Femur (tissue), 1 donor: Measurements from ENCODE around the gene PRDM7.
"Not testable (repeated sequence)": the region's sequence is repeated elsewhere in the genome, so short reads cannot be mapped to it uniquely, and the experiment has no call there.

Experiments used
- DNase-seq: peaks from one replicate; pipeline ENCODE4 v3.0.0-alpha.2; 2017

Gene PRDM7

DNA sequence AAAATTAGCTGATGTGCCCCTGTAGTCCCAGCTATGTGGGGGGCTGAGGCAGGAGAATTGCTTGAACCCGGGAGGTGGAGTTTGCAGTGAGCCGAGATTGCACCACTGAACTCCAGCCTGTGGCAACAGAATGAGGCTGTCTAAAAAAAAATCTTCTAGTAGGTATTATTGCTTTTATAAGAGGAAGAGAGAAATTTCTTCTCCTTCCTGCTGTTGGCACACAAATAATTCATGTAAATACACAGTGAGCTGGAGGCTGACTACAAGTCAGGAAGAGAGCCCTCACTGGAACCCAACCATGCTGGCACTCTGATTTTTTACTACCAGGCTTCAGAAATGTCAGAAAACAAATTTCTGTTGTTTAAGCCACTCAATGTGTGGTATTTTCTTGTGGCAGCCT lies 6.7 kb downstream of the PRDM7 start:
- DNase-seq = no peak

DNA sequence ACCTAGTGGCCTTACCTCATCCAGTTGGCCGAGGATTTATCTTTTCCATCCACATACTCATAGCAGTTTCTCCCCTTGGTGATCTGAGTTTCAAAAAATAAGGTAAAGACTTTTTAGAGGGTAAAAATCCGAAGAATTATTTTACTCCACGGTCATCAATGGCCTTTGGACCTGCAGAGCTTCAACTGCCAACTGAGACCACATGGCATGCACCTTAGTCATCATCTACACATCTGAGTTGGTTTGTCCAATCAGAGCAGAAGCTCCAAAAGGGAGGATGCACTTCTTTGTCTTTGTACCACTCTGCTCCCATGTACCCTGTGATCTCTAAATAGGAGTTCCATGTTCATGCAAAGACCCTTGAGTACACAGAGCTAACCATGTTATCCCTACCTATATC lies 15.7 kb downstream of the PRDM7 start:
- DNase-seq = no peak

DNA sequence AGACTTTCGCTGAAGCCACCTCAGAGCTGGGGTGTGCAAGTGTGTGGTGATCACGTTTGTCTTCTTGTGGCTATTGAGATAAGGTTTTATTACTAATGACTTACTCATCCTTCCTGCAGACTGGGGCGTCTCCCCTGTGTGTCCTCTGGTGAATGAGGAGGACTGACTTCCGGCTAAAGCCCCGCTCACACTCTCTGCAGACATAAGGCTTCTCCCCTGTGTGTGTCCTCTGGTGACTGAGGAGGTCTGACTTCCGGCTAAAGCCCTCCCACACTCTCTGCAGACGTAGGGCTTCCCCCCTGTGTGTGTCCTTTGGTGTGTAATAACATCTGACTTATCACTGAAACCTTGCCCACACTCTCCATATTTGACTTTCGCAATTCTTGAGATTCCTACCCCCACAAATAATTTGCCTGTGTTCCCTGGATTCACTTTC lies 19.4 kb downstream of the PRDM7 start:
- no peak for DNase-seq

DNA sequence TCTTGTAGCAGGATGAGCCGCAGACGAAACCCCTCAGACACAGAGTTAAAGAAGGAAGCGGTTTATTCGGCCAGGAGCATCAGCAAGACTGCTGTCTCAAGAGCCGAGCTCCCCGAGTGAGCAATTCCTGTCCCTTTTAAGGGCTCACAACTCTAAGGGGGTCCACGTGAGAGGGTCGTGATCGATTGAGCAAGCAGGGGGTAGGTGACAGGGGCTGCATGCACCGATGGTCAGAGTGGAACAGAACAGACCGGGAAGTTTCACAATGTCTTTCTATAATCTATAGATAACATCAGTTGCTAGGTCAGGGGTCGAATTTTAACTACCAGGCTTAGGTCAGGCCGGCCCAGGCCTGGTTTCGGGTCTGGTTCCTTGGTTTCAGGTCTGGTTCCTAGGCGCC lies 20.6 kb downstream of the PRDM7 start:
- not testable (repeated sequence) for DNase-seq

DNA sequence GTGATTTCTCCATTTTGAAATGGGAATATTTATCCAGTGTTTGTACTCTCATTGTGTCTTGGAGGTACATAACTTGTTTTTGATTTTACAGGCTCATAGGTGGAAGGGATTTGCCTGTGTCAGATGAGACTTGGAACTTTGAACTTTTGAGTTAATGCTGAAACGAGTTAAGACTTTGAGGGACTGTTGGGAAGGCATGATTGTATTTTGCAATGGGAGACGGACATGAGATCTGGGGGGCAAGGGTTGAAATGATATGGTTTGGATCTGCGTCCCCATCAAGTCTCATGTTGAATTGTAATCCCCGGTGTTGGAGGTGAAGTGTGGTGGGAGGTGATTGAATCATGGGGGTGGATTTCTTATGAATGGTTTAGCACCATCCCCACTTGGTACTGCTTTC lies 21.8 kb downstream of the PRDM7 start:
- no peak for DNase-seq

DNA sequence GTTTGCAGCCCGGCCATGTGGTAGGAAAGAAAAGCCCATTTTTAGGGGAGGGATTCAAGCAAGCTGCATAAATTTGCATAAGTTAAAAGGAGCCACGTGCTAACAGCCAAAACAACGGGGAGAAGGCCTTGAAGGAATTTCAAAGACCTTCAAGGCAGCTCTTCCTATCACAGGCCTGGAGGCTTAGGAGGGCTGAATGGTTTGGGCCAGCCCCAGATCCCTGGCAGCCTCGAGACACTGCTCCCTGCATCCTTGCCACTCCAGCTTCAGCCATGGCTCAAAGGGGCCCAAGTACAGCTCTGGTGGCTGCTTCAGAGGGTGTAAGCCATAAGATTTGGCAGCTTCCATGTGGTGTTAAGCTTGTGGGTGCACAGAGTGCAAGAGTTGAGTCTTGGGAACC lies 22.6 kb downstream of the PRDM7 start:
- DNase-seq = no peak

DNA sequence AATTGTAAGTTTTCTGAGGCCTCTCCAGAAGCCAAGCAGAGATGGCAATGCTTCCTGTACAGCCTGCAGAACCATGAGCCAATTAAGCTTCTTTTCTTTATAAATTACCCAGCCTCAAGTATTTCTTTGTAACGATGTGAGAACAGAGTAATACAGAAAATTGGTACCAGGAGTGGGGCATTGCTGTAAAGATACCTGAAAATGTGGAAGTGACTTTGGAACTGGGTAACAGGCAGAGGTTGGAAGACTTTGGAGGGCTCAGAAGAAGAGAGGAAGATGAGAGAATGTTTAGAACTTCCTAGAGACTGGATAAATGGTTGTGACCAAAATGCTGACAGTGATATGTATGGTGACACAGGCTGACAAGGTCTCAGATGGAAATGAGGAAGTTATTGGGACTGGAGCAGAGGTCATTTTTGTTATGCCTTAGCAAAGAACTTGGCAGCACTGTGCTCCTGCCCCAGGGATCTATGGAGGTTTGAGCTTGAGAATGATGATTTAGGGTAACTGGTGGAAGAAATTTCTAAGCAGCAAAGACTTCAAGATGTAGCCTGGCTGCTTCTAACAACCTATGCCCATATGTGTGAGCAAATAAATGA lies 23.1 kb downstream of the PRDM7 start:
- DNase-seq = no peak

DNA sequence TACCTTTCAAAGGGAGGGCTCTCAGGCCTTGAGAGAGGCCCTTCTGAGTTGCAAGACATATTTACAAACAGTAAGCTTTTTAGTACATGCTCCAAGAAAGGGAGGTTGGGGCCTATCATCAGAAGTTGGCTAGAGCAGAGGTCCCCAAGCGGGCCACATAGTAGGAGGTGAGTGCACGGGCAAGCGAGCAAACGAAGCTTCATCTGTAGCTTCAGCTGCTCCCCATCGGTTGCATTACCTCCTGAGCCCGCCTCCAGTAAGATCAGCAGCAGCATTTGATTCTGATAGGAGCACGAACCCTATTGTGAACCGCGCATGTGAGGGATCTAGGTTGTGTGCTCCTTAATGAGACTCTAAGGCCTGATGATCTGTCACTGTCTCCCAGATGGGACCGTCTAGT lies 26.2 kb downstream of the PRDM7 start:
- DNase-seq = no peak

DNA sequence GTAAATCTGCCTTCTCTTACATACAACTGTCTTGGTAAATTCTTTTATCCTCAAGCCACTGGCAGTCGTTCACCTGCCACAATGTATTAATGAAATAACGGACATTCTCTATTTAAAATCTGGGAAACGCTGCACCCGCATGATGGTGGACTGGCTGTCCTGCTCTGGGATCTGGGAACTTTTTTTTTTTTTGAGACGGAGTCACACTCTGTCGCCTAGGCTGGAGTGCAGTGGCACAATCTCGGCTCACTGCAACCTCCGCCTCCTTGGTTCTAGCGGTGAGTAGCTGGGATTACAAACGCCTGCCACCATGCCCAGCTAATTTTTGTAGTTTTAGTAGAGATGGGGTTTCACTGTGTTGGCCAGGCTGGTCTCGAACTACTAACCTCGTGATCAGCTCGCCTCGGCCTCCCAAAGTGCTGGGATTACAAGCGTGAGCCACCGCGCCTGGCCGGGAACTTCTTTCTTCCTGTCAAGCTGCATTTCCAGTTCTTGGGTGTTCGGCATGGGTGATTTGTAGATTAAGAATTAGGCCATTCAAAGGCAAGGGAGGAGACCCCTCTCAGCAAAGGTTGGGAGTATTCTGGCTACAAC lies 28.3 kb downstream of the PRDM7 start:
- DNase-seq = no peak

DNA sequence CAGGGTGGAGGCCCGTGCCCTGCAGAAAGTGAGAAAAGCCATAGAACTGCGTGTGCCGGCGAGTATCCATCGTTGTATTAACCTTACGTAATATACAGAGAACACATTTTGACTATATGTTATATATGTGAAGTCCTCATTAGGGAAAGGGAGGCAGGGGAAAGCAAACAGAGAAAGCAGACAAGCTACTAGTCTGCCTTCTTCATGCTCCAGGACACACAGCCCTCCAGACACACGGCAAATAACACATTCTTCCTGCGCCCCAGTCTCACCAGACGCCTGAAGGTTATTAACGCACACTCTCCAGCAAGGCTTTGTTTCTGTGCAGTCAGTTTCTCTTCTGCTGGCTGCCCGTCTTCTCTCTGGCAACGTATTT lies 28.8 kb downstream of the PRDM7 start:
- no peak for DNase-seq

DNA sequence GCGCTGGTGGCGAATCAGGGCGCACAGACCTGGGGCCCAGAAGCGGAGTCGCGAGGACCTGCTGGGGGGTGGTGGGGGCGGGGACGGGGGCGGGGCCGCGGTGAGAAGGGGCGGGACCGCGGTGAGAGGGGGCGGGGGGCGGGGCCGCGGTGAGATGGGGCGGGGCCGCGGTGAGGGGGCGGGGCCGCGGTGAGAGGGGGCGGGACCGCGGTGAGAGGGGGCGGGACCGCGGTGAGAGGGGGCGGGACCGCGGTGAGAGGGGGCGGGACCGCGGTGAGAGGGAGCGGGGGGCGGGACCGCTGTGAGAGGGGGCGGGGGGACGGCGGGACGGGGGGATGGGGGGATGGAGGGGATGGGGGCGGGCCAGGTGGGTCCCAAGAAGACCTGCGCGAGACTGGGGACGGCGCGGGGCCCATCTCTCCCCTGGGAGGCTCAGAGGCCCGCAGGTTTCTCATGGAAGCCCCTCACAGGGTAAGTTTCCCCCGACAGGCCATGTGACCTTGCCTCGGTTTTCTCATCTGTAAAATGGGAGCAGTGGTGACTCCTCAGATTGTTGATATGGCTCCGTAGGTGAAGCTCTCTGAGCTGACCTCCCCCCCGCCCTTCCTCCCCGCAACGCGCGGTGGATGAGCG lies 29.3 kb downstream of the PRDM7 start:
- no peak for DNase-seq

DNA sequence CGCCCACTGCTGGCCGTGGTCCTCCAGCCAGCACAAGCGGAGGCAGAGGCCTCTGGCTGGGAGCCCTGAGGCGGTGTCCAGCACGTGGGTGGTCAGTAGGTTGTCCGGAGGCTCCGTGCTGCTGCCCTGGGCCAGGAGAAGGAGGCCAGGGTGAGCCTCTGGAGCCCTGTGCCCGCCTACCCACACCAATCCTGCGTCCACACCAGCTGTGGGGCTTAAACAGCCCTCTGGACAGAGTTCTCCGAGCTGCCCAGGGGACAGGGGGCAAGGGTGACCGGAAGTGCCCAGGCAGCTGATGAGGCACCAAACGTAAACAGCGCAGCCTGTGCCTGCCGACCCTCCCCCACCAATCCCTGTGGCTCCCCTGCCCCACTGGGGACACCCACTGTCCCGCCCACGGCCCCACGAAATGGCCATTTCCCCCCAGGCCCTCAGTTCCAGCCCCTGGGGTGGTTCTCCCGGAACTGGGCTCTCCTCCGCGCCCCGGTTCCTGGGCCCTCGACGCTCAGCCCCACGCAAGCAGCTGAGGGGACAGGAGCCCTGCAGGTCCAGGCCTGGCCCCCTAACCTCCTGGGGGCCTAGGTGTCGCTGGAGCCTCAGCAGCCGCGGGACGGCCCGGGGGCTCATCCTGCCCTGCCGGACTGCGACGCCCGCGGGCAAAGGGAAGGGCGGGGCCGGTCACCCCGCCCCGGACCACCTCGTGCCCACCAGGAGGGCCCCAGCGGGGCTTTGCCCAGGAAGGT lies 30.0 kb downstream of the PRDM7 start:
- peak; percentile 77 for DNase-seq

DNA sequence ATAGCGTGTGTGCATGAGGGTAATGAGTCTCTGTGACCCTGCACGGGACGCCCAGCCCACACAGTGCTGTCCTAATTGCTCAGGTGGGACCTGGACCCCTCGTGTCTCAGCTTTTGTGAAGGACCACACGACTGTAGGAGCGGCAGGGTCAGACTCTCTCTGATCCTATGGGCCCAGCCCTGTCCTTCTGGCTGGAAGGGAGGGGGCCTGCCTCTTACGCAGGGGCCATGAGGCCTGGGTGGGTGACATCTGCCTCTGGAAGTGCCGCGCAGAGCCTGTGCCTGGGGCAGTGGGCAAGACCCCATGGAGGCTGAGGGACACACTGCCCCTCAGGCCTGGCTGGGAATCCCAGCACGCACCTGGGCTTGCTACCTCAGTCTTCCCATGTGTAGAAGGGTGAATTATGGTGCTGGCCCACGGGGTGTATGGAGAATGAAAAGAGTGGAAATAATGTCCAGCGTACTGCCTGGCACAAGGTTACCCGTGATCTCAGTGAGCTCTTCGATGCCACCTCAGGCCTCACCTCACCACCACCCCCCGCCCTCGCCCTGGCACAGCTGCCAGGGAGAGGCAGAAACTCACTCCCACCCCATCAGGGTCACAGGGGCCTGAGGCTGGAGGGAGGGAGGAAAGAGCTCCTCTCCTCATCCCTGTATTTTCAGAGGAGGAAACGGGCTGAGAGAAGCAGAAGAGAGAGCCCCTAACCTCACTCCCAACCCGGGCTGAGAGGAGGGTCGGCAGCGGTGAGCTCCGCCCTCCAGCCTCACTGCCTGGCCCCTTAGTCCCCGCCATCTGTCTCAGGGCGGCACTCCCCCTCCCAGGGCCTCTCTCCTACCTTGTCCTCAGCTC lies 30.8 kb downstream of the PRDM7 start:
- no peak for DNase-seq

DNA sequence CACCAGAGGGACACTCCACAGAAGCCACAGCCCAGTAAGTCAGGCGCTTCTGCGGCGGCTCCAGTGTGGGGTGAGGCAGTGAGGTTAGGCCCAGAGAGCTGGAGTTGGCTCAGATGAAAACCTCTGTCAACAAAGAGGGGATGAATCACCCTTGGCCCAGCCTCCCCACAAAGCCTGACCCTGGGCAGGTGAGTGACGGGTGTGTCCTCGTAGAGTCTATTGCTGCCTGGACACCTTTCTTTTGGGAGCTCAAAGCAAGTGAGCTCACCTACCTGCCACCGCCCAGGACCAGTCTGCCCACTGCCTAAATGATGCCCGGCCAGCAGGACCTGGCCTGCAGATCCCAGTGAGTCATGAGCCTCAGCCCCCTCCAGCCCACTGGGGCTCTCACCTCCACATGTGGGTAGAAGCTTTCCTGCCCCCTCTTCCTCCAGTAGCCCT lies 33.0 kb downstream of the PRDM7 start:
- DNase-seq = no peak

DNA sequence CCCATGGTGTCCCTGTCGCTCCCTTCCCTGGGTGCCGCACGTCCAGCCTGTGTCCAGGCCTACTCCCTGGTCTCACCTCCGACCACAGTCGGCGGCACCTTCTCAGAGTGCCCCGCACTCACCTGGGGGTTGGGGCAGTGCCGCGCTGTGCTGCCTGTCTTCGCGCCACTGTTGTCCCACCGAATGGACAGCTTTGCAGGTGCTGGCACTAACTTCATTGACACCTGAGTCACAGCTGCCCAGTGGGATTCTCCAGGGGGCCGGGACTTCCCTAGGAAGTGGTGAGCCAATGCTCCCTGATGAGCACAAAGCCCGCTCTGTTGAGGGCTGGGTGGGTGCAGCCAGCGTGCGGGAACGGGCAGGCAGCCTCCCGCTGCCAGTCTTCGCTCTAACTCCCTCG lies 33.6 kb downstream of the PRDM7 start:
- no peak for DNase-seq

DNA sequence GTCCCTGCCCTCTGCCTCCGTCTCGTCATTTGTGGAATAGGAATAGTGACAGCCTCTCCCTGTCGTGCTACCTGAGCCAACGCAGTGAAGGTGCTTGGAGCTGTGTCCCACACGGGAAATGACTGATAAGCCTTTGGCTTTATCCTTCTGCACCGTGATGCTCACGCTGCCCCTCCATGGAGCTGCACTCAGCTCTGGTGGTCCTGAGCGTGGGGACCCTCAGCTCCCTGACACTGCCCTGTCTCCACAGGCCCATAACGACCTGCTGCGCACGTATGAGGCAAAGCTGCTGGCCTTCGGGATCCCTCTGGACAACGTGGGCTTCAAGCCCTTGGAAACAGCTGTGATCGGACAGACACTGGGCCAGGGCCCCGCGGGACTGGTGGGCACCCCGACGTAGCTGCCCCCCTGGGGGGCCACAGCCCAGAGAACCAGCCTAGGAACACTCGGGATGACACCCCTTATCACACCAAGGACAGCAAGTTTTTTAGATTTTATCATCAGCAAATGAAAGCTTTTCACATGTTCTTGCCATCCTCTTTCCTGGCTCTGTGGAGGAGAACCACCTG lies 34.1 kb downstream of the PRDM7 start:
- no peak for DNase-seq

DNA sequence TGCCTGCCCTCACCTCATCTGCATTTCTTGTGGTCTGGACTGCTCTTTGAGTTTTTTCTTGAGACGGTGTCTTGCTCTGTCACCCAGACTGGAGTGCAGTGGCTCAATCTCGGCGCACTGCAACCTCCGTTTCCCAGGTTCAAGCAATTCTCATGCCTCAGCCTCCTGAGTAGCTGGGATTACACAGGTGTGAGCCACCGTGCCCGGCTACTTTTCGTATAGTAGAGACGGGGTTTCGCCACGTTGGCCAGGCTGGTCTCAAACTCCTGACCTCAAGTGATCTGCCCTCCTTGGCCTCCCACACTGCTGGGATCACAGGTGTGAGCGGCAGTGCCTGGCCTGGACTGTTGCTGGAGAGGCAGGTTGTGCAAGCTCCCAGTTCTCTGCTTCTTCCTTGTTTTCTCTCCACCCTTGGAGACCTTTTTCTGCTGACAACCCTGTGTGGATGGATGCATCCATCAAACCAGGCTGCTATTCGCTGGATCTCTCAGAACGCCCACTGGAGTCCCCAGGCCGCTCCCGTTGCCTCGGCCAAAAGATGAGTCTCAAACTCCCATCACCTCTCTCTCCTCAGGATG lies 35.1 kb downstream of the PRDM7 start:
- no peak for DNase-seq

DNA sequence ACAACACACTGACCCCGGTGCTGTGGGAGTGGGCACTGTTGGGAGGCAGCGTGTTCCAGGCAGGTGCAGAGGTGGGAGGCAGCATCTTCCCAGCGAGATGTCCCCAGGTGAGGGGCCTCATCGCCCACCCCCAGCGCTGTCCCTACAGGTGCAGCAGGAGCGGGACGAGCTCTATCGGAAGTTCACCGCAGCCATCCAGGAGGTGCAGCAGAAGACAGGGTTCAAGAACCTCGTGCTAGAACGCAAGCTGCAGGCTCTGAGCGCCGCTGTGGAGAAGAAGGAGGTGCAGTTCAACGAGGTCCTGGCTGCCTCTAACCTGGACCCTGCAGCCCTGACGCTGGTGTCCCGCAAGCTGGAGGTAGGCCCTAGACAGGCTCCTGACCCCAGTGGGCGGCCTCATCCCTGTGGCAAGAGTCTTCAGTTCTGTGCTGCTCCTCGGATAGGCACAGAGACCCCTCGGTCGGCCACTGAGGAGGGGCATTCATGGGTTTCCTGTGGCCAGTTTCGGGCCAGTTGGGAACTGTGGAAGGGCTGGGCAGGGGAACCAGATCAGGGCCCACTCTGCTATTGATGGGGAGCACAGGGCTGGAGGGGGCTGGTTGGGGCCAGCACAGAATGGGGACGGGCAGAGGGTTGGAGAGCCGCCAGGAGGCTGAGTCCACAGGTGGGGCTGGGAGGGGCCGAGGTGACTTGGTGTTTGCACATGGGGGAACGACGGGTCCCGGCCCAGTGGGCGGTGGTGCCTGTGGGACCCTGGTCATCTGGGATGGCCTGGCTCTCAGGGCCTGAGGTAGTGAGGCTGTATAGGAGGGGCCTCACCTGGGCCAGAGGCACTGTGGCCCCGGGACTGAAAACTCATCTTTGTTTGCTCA lies 36.7 kb downstream of the PRDM7 start:
- no peak for DNase-seq

DNA sequence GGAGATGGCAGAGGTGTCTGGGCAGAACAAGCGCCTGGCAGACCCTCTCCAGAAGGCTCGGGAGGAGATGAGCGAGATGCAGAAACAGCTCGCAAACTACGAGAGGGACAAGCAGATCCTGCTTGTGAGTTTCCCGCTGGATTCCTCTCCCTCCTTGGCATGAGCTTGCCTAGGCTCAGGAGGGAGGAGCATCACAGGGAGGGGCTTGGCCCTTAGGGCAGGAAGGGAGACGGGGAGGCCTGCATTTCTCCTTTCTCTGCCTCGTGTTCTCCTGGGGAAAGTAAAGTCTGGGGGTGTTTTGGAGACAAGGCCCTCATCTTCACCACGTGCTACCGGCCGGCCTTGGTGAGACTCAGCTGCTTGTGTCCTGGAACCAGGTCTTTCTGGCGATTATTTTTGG lies 39.9 kb downstream of the PRDM7 start:
- no peak for DNase-seq

DNA sequence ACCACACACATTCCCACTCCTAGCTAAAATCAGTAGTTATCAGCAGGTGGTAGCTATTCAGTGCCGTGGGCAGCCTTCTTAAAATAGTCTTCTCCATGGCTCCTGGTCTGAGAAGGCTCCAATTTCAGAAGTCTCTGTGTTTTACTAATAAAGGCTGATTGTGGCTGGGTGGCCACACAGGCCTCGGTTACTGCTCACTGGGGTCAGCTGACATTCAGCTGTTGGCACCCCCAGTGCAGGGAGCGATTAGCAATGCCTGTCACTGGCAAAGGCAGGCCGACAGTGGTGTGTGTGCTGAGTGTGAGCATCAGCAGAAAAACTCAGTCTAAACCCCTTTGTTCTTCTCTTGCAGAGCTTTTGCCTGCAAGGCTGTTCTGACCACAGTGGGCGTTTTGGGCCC lies 41.2 kb downstream of the PRDM7 start:
- no peak for DNase-seq

DNA sequence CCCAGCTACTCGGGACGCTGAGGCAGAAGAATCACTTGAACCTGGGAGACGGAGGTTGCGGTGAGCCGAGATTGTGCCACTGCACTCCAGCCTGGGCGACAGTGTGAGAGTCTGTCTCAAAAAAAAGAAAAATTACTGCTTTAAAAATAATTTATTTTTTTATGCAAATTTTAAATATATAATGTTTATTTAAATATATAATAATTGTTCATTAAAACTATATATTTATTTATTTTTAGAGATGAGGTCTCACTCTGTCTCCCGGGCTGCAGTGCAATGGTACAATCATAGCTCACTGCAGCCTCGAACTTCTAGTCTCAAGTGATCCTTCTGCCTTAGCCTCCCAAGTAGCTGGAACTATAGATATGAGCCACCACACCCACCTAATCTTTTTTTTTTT lies 42.6 kb downstream of the PRDM7 start:
- no peak for DNase-seq
